HAP-1 (cell line): ENCODE results near the gene TSPAN32.
"Not testable (repeated sequence)": the region's sequence is repeated elsewhere in the genome, so short reads cannot be mapped to it uniquely, and the experiment has no call there.

Source experiments
- DNase-seq, 2 experiments: peaks; one replicate each; pipeline ENCODE4 v3.0.0-alpha.2; 2016 to 2020; ENCODE audit warnings: low spot score in 2 of 2
- H3K27me3 ChIP-seq: fragments of 250-450 bp; sonication (Bioruptor Pico); 2 replicates; pipeline ENCODE4 v1.5.1; 2020; ENCODE audit warnings: low read depth, mild to moderate bottlenecking, moderate library complexity
- H3K36me3 ChIP-seq: fragments of 250-450 bp; sonication (Bioruptor Pico); replicated peaks from 2 replicates; pipeline ENCODE4 v1.5.1; 2020; ENCODE audit warnings: mild to moderate bottlenecking
- H3K4me1 ChIP-seq: fragments of 250-450 bp; sonication (Bioruptor Pico); 2 replicates; pipeline ENCODE4 v1.5.1; 2020; ENCODE audit warnings: mild to moderate bottlenecking
- H3K4me3 ChIP-seq: fragments of 250-450 bp; sonication (Bioruptor Pico); 2 replicates; pipeline ENCODE4 v1.5.1; 2020; ENCODE audit warnings: mild to moderate bottlenecking, moderate library complexity
- H3K9me3 ChIP-seq: fragments of 250-450 bp; sonication (Bioruptor Pico); 2 replicates; pipeline ENCODE4 v1.5.1; 2020; ENCODE audit warnings: mild to moderate bottlenecking, moderate library complexity
- in situ Hi-C: fragments of 300-500 bp; cut with MboI; formaldehyde crosslinking; loops from 3 replicates; pipeline ENCODE4 v1.14.3; 2020; ENCODE audit warnings: low sequenced_read_pairs, inconsistent platforms, mixed read lengths

Gene TSPAN32

GRCh38 chr11:2364386-2364785 is 62.6 kb downstream of the TSPAN32 start:
- in situ Hi-C loops, H3K9me3 ChIP-seq, H3K4me1 ChIP-seq, DNase-seq, H3K4me3 ChIP-seq, H3K36me3 ChIP-seq, H3K27me3 ChIP-seq: not testable (repeated sequence)

GRCh38 chr11:2365571-2366210 is 63.9 kb downstream of the TSPAN32 start:
- H3K27me3 ChIP-seq: no peaks in the 10 kb centered on the region
- no peak for DNase-seq
- no peaks in the 10 kb centered on the region for H3K36me3 ChIP-seq
- no peaks in the 10 kb centered on the region for H3K4me1 ChIP-seq
- no peaks in the 10 kb centered on the region; the same call in 1 of the 2 replicates for H3K9me3 ChIP-seq
- in situ Hi-C loops: no loop called here
- H3K4me3 ChIP-seq: no peak overlapping the region

- no peaks in the 10 kb centered on the region for H3K36me3 ChIP-seq
- in situ Hi-C loops: no loop called here
- no peaks in the 10 kb centered on the region; the same call in 1 of the 2 replicates for H3K9me3 ChIP-seq
- H3K27me3 ChIP-seq: no peaks in the 10 kb centered on the region
- no peak overlapping the region for H3K4me3 ChIP-seq
- no peaks in the 10 kb centered on the region for H3K4me1 ChIP-seq
- DNase-seq: no peak
Measured at GRCh38 chr11:2366276-2366675, 64.5 kb downstream of the TSPAN32 start.

- no peaks in the 10 kb centered on the region for H3K27me3 ChIP-seq
- H3K4me1 ChIP-seq: no peaks in the 10 kb centered on the region
- no peak for DNase-seq
- no peak overlapping the region for H3K4me3 ChIP-seq
- no peaks in the 10 kb centered on the region; the same call in 1 of the 2 replicates for H3K9me3 ChIP-seq
- in situ Hi-C loops: no loop called here
- no peaks in the 10 kb centered on the region for H3K36me3 ChIP-seq
Measured at GRCh38 chr11:2366733-2367132, 64.9 kb downstream of the TSPAN32 start.

- Histone ChIP-seq H3K4me3 (no peak overlapping the region), H3K9me3 (no peaks in the 10 kb centered on the region; the same call in 1 of the 2 replicates), H3K27me3 (no peaks in the 10 kb centered on the region), H3K4me1 (no peaks in the 10 kb centered on the region), H3K36me3 (no peaks in the 10 kb centered on the region)
- in situ Hi-C loops: no loop called here
- DNase-seq: no peak
Measured at GRCh38 chr11:2367266-2368160, 65.7 kb downstream of the TSPAN32 start.
